K562 (cell line): ENCODE measurements around the gene GRM5.
"Not testable (repeated sequence)": the region's sequence is repeated elsewhere in the genome, so short reads cannot be mapped to it uniquely, and the experiment has no call there.

Experiments used
- HCFC1 ChIP-seq: IDR thresholded peaks from 2 replicates; pipeline ENCODE4 v1.6.1; 2012; ENCODE audit warnings: low read depth, low read length, improper control_type of control experiment
- NFYB ChIP-seq: IDR thresholded peaks from 2 replicates; pipeline ENCODE4 v1.6.1; 2011; ENCODE audit warnings: mild to moderate bottlenecking, moderate library complexity; ENCODE audit not compliant: insufficient read length; ENCODE audit errors: extremely low read depth
- PHB2 ChIP-seq: fragments of 450-650 bp; IDR thresholded peaks from 2 replicates; pipeline ENCODE4 v1.6.1; 2017; ENCODE audit warnings: low read depth
- RFX5 ChIP-seq: IDR thresholded peaks from 2 replicates; pipeline ENCODE4 v1.6.1; 2011; ENCODE audit warnings: low read depth, mild to moderate bottlenecking, improper control_type of control experiment, low read length
- SNRNP70 ChIP-seq: fragments of 200-400 bp; formaldehyde crosslinking; optimal IDR thresholded peaks from 2 replicates; pipeline ENCODE3; 2017; ENCODE audit warnings: low read depth, low read length
- ZNF134 ChIP-seq: fragments of 250-450 bp; sonication (Bioruptor Pico); conservative IDR thresholded peaks from 2 replicates; pipeline ENCODE4 v1.4.0; 2020
- ZNF444 ChIP-seq: fragments of 250-450 bp; sonication (Bioruptor Pico); IDR thresholded peaks from 2 replicates; pipeline ENCODE4 v1.4.0; 2020; ENCODE audit warnings: mild to moderate bottlenecking, moderate library complexity
- TF ChIP-seq, protein P1 (sequence below): sonication (generic); formaldehyde crosslinking; IDR thresholded peaks from 2 replicates; pipeline ENCODE4 v1.8.0; 2022; ENCODE audit warnings: mild to moderate bottlenecking, missing genetic modification reagents

GRCh38 chr11:89093806-89094205 lies 28.0 kb upstream of the GRM5 start:
- TF ChIP-seq RFX5; NFYB; ZNF134 (CRISPR knock-in tag); PHB2; ZNF444 (CRISPR knock-in tag); HCFC1; SNRNP70: not testable (repeated sequence)
- TF ChIP-seq, protein P1, sequence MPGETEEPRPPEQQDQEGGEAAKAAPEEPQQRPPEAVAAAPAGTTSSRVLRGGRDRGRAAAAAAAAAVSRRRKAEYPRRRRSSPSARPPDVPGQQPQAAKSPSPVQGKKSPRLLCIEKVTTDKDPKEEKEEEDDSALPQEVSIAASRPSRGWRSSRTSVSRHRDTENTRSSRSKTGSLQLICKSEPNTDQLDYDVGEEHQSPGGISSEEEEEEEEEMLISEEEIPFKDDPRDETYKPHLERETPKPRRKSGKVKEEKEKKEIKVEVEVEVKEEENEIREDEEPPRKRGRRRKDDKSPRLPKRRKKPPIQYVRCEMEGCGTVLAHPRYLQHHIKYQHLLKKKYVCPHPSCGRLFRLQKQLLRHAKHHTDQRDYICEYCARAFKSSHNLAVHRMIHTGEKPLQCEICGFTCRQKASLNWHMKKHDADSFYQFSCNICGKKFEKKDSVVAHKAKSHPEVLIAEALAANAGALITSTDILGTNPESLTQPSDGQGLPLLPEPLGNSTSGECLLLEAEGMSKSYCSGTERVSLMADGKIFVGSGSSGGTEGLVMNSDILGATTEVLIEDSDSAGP (CRISPR knock-in tag) = not testable (repeated sequence)
